K562 (cell line): ENCODE results near the gene RAB6A. TPM values are rescaled to one million over a fixed set of nuclear protein-coding genes. Genes with fewer than 3 reads are reported as not detected.

Experiments used
- ATAC-seq: fragments of 200-7000 bp; cut with Tn5 transposase; 3 replicates; pipeline ENCODE4 v1.9.1; 2020; ENCODE audit warnings: moderate library complexity
- BruUV-seq: library from RNA; stranded (reverse); fragments of 400-500 nt; replicated peaks from 2 replicates; lab custom pipeline; 2021; lab: Mats Ljungman, UMichigan
- CTCF ChIA-PET: fragments of 300-600 bp; formaldehyde crosslinking; extraction: SDS; loops from one replicate; lab custom pipeline; 2021; ENCODE audit warnings: low intra/inter-chr PET ratio; lab: Yijun Ruan, JAX
- POLR2A ChIA-PET: fragments of 300-600, 350-650 bp; sonication (Branson Sonifier 250); formaldehyde crosslinking; extraction: SDS; loops from one replicate; lab custom pipeline; 2021; ENCODE audit warnings: antibody characterized with exemption, inconsistent platforms; lab: Yijun Ruan, JAX
- DNase-seq, 4 experiments: peaks; one replicate each; pipeline versions ENCODE4 v3.0.0 to v3.0.0-alpha.2; 2011 to 2018; ENCODE audit warnings: low spot score in 3 of 4, mixed read lengths in 3 of 4; ENCODE audit errors: extremely low read depth in 1 of 4
- FAIRE-seq: peaks from 2 replicates; lab custom pipeline; 2011; peaks lifted over from hg19 to GRCh38; lab: Jason Lieb, UNC
- H2AFZ ChIP-seq: 2 replicates; pipeline ENCODE4 v1.6.0; 2011; ENCODE audit warnings: low read depth, low read length, control low read depth, inconsistent platforms
- H3K27ac ChIP-seq: fragments of 200-600 bp; 3 replicates; pipeline ENCODE4 v1.8.0; 2011; ENCODE audit warnings: low read depth, mild to moderate bottlenecking, control low read depth, inconsistent platforms, low read length, moderate library complexity, mixed read lengths; ENCODE audit errors: extremely low read depth
- H3K27me3 ChIP-seq, 2 experiments: fragments of 300-600 bp in 1 of 2; 2 replicates in 1 of 2; 3 replicates in 1 of 2; pipeline versions ENCODE4 v1.6.0 to v1.8.0; 2011; ENCODE audit warnings: inconsistent platforms in 2 of 2, low read length in 2 of 2, mild to moderate bottlenecking in 1 of 2, mixed read lengths in 1 of 2, moderate library complexity in 1 of 2; ENCODE audit not compliant: control insufficient read depth in 2 of 2, insufficient read depth in 2 of 2
- H3K36me3 ChIP-seq: fragments of 300-600 bp; 3 replicates; pipeline ENCODE4 v1.8.0; 2011; ENCODE audit warnings: mild to moderate bottlenecking, low read length, inconsistent platforms; ENCODE audit not compliant: control insufficient read depth, insufficient read depth
- H3K4me1 ChIP-seq, 2 experiments: fragments of 200-600 bp in 1 of 2; replicated peaks in 1 of 2; 2 replicates in 1 of 2; 3 replicates in 1 of 2; pipeline versions ENCODE4 v1.5.1 to v1.8.0; 2011; ENCODE audit warnings: inconsistent platforms in 2 of 2, low read length in 2 of 2, mild to moderate bottlenecking in 1 of 2, mixed read lengths in 1 of 2, moderate library complexity in 1 of 2; ENCODE audit not compliant: control insufficient read depth in 2 of 2, insufficient read depth in 2 of 2
- H3K4me2 ChIP-seq: 2 replicates; pipeline ENCODE4 v1.6.1; 2011; ENCODE audit warnings: low read length, control low read depth, inconsistent platforms, mixed read lengths; ENCODE audit not compliant: insufficient read depth
- H3K4me3 ChIP-seq: fragments of 200-600 bp; sonication (generic), shearing (Covaris generic); 2 replicates; pipeline ENCODE4 v1.5.1; 2016; ENCODE audit warnings: control low read depth, inconsistent platforms
- H3K79me2 ChIP-seq: fragments of 200-600 bp; 3 replicates; pipeline ENCODE4 v1.8.0; 2011; ENCODE audit warnings: low read length, inconsistent platforms; ENCODE audit not compliant: control insufficient read depth, insufficient read depth
- H3K9ac ChIP-seq, 2 experiments: 2 replicates each; pipeline versions ENCODE4 v1.6.0 to v1.6.1; 2011; ENCODE audit warnings: low read depth in 2 of 2, low read length in 2 of 2, control low read depth in 1 of 2, inconsistent platforms in 1 of 2, mild to moderate bottlenecking in 1 of 2, mixed read lengths in 1 of 2; ENCODE audit not compliant: insufficient read depth in 1 of 2
- H3K9me1 ChIP-seq: one replicate; pipeline ENCODE4 v1.6.0; 2011; ENCODE audit warnings: inconsistent platforms, mild to moderate bottlenecking, low read length, moderate library complexity; ENCODE audit not compliant: control insufficient read depth, insufficient read depth
- H3K9me3 ChIP-seq: replicated peaks from 2 replicates; pipeline ENCODE4 v1.5.1; 2011; ENCODE audit warnings: low read depth, low read length, inconsistent platforms; ENCODE audit not compliant: control insufficient read depth, insufficient read depth
- H4K20me1 ChIP-seq: replicated peaks from 2 replicates; pipeline ENCODE4 v1.6.1; 2011; ENCODE audit warnings: low read length, inconsistent platforms, mixed read lengths; ENCODE audit not compliant: control insufficient read depth, insufficient read depth
- CBFA2T3 ChIP-seq: fragments of 450-650 bp; IDR thresholded peaks from 2 replicates; pipeline ENCODE4 v1.6.1; 2017
- CBFB ChIP-seq: sonication (generic); formaldehyde crosslinking; IDR thresholded peaks from 2 replicates; pipeline ENCODE4 v1.4.0; 2020; ENCODE audit warnings: mild to moderate bottlenecking, missing genetic modification reagents
- DACH1 ChIP-seq: fragments of 450-650 bp; IDR thresholded peaks from 2 replicates; pipeline ENCODE4 v1.6.1; 2018; ENCODE audit not compliant: partially characterized antibody
- LARP7 ChIP-seq: fragments of 450-650 bp; IDR thresholded peaks from 2 replicates; pipeline ENCODE4 v1.6.1; 2016
- NR1H2 ChIP-seq: sonication (generic); formaldehyde crosslinking; IDR thresholded peaks from 2 replicates; pipeline ENCODE4 v1.4.0; 2020; ENCODE audit warnings: mild to moderate bottlenecking, missing genetic modification reagents
- TEAD1 ChIP-seq, 2 experiments: fragments of 450-650 bp in 1 of 2; sonication (generic) in 1 of 2; formaldehyde crosslinking; IDR thresholded peaks; 2 replicates each; pipeline versions ENCODE4 v1.4.0 to v1.8.0; 2020 to 2022; ENCODE audit warnings: mild to moderate bottlenecking in 2 of 2, missing genetic modification reagents in 1 of 2
- TRIM28 ChIP-seq: fragments of 450-650 bp; IDR thresholded peaks from 2 replicates; pipeline ENCODE4 v1.6.1; 2017
- ZNF184 ChIP-seq: sonication (generic); formaldehyde crosslinking; IDR thresholded peaks from 2 replicates; pipeline ENCODE4 v1.5.0; 2020; ENCODE audit warnings: missing genetic modification reagents
- ZNF586 ChIP-seq: fragments of 450-650 bp; formaldehyde crosslinking; conservative IDR thresholded peaks from 2 replicates; pipeline ENCODE4 v1.4.0; 2020; ENCODE audit warnings: mild to moderate bottlenecking, moderate library complexity
- WGBS: fragments of 100-300 bp; shearing (Covaris generic); methylation state at CpG from one replicate; pipeline ENCODE4 v1.1.6; 2016; ENCODE audit warnings: low coverage, mixed read lengths; ENCODE audit not compliant: insufficient coverage; ENCODE audit errors: missing lambda C conversion rate; 5-methylcytosine and 5-hydroxymethylcytosine counted together
- in situ Hi-C: fragments of 300-500 bp; cut with MboI; formaldehyde crosslinking; loops from 4 replicates; pipeline ENCODE4 v1.15.0; 2018; ENCODE audit warnings: inconsistent platforms, mixed read lengths
- intact Hi-C: fragments of 100-400 bp; cut with micrococcal nuclease; formaldehyde crosslinking; loops from 2 replicates; pipeline ENCODE4 v1.14.2; 2022
- polyA plus RNA-seq, 8 experiments: library from polyadenylated mRNA; depleted of rRNA in 4 of 8; stranded (reverse) in 5 of 8; unstranded in 3 of 8; fragments of >200 nt; fragmentation: Nextera tagmentation in 2 of 8; fragmentation: Illumina TruSeq in 1 of 8; extraction: Ambion mirVana in 2 of 8; extraction: Trizol in 1 of 8; gene quantifications; 2 replicates each; pipeline versions ENCODE4 v1.2.1 to v1.2.3, GENCODE V29; 2011 to 2014; ENCODE audit warnings: inconsistent platforms in 1 of 8, missing spikeins in 1 of 8
- total RNA-seq, 7 experiments: library from RNA; depleted of rRNA in 6 of 7; stranded (reverse); fragments of >200 nt in 6 of 7; fragmentation: Illumina TruSeq in 2 of 7; extraction: Trizol in 2 of 7; gene quantifications; 2 replicates each; pipeline versions ENCODE4 v1.2.1 to v1.2.3, GENCODE V29; 2011 to 2021; ENCODE audit warnings: low replicate concordance in 1 of 7
- TF ChIP-seq, protein P1 (sequence below): fragments of 250-450 bp; sonication (Bioruptor Pico); IDR thresholded peaks from 2 replicates; pipeline ENCODE4 v1.4.0; 2020; ENCODE audit warnings: mild to moderate bottlenecking, moderate library complexity
- TF ChIP-seq, protein P2 (sequence below): fragments of 450-650 bp; IDR thresholded peaks from 2 replicates; pipeline ENCODE4 v1.6.1; 2016; ENCODE audit warnings: low read depth

The RAB6A gene
- total and polyA plus RNA-seq, 9 of the 15 experiments (the other 6 are each of a cell fraction or from before 2014, with no cell fraction given): 14.0 to 95.3 (median 45.4) TPM

DNA sequence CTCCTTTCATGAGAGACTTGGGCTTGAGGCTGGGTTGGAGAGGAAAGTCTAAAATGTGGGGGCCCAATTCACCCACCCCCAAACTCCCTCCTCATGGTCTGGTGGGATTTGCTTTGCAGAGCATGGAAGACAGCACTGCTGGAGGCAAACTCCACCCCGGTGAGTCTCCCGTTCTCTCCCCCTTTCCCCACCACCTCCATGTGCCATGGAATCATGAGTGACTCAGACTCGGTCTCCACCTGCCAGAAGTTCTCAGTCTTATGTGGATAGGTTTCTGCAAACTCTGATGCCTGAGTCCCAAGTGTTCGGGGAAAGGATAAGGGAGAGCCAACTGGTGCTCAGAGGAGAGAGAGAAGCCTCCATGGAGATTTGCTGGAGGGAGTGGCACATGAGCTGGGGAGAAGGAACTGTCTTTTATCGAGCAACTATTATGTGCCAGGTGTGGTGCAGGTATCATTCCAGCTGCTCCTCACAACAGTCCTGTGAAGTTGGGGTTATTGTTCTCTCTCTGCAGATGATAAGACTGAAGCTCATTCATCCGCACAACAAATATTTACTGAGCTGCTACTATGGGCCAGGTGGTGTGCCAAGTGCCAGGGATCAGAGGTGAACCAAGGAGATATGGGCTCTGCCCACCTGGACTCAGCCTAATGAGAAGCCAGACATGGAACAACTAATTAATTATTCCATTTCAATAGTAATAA, 107.9 kb downstream of the RAB6A start:
- no peaks in the 10 kb centered on the region for H3K9me1 ChIP-seq
- ATAC-seq: no peak
- H4K20me1 ChIP-seq: no peaks in the 10 kb centered on the region
- WGBS: 4% methylated on average over 5 of the region's 6 CpGs
- H3K36me3 ChIP-seq: no peaks in the 10 kb centered on the region
- no peak for FAIRE-seq
- H2AFZ ChIP-seq: no peak overlapping the region
- in situ Hi-C loops (no loop called here), intact Hi-C loops (no loop called here)
- H3K9ac ChIP-seq: no peak overlapping the region
- no peak overlapping the region for H3K4me2 ChIP-seq
- no peak overlapping the region for H3K4me3 ChIP-seq
- ChIA-PET CTCF (no interaction called here), POLR2A (interaction anchor here (0.6 kb wide), 1 partner anchor 70 kb away, joined by 3 read pairs; no protein-coding TSS in a partner anchor)
- DNase-seq: no peak
- BruUV-seq: no TSS peak
- H3K79me2 ChIP-seq: no peaks in the 10 kb centered on the region
- H3K27me3 ChIP-seq: peaks cover 20 to 58% of the 10 kb centered on the region in 2 experiments
- no peak overlapping the region for H3K27ac ChIP-seq
- TF ChIP-seq ZNF586 (CRISPR knock-in tag) (no peak), ZNF184 (CRISPR knock-in tag) (no peak), DACH1 (no peak), TRIM28 (no peak), CBFA2T3 (no peak), TEAD1 (CRISPR knock-in tag; IDR thresholded peaks at IDR 0.05) (no peak), LARP7 (no peak), CBFB (CRISPR knock-in tag) (no peak), NR1H2 (CRISPR knock-in tag) (no peak)
- TF ChIP-seq, protein P1, sequence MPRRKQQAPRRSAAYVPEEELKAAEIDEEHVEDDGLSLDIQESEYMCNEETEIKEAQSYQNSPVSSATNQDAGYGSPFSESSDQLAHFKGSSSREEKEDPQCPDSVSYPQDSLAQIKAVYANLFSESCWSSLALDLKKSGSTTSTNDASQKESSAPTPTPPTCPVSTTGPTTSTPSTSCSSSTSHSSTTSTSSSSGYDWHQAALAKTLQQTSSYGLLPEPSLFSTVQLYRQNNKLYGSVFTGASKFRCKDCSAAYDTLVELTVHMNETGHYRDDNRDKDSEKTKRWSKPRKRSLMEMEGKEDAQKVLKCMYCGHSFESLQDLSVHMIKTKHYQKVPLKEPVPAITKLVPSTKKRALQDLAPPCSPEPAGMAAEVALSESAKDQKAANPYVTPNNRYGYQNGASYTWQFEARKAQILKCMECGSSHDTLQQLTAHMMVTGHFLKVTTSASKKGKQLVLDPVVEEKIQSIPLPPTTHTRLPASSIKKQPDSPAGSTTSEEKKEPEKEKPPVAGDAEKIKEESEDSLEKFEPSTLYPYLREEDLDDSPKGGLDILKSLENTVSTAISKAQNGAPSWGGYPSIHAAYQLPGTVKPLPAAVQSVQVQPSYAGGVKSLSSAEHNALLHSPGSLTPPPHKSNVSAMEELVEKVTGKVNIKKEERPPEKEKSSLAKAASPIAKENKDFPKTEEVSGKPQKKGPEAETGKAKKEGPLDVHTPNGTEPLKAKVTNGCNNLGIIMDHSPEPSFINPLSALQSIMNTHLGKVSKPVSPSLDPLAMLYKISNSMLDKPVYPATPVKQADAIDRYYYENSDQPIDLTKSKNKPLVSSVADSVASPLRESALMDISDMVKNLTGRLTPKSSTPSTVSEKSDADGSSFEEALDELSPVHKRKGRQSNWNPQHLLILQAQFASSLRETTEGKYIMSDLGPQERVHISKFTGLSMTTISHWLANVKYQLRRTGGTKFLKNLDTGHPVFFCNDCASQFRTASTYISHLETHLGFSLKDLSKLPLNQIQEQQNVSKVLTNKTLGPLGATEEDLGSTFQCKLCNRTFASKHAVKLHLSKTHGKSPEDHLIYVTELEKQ (CRISPR knock-in tag): no peak
- TF ChIP-seq, protein P2, sequence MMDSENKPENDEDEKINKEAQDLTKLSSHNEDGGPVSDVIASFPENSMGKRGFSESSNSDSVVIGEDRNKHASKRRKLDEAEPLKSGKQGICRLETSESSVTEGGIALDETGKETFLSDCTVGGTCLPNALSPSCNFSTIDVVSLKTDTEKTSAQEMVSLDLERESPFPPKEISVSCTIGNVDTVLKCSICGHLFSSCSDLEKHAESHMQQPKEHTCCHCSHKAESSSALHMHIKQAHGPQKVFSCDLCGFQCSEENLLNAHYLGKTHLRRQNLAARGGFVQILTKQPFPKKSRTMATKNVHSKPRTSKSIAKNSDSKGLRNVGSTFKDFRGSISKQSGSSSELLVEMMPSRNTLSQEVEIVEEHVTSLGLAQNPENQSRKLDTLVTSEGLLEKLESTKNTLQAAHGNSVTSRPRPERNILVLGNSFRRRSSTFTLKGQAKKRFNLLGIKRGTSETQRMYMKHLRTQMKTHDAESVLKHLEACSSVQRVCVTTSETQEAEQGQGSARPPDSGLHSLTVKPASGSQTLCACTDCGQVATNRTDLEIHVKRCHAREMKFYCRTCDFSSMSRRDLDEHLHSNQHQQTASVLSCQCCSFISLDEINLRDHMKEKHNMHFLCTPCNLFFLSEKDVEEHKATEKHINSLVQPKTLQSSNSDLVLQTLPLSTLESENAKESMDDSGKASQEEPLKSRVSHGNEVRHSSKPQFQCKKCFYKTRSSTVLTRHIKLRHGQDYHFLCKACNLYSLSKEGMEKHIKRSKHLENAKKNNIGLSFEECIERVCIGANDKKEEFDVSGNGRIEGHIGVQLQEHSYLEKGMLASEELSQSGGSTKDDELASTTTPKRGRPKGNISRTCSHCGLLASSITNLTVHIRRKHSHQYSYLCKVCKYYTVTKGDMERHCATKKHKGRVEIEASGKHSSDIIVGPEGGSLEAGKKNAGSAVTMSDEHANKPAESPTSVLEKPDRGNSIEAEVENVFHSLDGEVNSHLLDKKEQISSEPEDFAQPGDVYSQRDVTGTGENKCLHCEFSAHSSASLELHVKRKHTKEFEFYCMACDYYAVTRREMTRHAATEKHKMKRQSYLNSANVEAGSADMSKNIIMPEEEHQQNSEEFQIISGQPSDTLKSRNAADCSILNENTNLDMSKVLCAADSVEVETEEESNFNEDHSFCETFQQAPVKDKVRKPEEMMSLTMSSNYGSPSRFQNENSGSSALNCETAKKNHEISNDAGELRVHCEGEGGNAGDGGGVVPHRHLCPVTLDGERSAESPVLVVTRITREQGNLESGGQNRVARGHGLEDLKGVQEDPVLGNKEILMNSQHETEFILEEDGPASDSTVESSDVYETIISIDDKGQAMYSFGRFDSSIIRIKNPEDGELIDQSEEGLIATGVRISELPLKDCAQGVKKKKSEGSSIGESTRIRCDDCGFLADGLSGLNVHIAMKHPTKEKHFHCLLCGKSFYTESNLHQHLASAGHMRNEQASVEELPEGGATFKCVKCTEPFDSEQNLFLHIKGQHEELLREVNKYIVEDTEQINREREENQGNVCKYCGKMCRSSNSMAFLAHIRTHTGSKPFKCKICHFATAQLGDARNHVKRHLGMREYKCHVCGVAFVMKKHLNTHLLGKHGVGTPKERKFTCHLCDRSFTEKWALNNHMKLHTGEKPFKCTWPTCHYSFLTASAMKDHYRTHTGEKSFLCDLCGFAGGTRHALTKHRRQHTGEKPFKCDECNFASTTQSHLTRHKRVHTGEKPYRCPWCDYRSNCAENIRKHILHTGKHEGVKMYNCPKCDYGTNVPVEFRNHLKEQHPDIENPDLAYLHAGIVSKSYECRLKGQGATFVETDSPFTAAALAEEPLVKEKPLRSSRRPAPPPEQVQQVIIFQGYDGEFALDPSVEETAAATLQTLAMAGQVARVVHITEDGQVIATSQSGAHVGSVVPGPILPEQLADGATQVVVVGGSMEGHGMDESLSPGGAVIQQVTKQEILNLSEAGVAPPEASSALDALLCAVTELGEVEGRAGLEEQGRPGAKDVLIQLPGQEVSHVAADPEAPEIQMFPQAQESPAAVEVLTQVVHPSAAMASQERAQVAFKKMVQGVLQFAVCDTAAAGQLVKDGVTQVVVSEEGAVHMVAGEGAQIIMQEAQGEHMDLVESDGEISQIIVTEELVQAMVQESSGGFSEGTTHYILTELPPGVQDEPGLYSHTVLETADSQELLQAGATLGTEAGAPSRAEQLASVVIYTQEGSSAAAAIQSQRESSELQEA: no peak
- H3K4me1 ChIP-seq: peaks cover 0 to 6% of the 10 kb centered on the region in 2 experiments; a peak in 2 of 5 replicates
- no peaks in the 10 kb centered on the region for H3K9me3 ChIP-seq
